PC-3 (cell line): Measurements from ENCODE around the gene SLC43A3.

Source experiments
- EZH2 ChIP-seq: fragments of 300-600 bp; sonication (generic); IDR thresholded peaks from one replicate; pipeline ENCODE4 v1.6.1; 2017; ENCODE audit warnings: antibody characterized with exemption, mild to moderate bottlenecking, low read length; ENCODE audit not compliant: unreplicated experiment
- TF ChIP-seq, protein P1 (sequence below): fragments of 300-600 bp; sonication (generic); conservative IDR thresholded peaks from 2 replicates; pipeline ENCODE4 v1.5.1; 2017; ENCODE audit warnings: antibody characterized with exemption, low read depth, mild to moderate bottlenecking, low read length

- TF ChIP-seq, protein P1, sequence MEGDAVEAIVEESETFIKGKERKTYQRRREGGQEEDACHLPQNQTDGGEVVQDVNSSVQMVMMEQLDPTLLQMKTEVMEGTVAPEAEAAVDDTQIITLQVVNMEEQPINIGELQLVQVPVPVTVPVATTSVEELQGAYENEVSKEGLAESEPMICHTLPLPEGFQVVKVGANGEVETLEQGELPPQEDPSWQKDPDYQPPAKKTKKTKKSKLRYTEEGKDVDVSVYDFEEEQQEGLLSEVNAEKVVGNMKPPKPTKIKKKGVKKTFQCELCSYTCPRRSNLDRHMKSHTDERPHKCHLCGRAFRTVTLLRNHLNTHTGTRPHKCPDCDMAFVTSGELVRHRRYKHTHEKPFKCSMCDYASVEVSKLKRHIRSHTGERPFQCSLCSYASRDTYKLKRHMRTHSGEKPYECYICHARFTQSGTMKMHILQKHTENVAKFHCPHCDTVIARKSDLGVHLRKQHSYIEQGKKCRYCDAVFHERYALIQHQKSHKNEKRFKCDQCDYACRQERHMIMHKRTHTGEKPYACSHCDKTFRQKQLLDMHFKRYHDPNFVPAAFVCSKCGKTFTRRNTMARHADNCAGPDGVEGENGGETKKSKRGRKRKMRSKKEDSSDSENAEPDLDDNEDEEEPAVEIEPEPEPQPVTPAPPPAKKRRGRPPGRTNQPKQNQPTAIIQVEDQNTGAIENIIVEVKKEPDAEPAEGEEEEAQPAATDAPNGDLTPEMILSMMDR = no peak
- TF ChIP-seq EZH2 = no peak
Measured at GRCh38 chr11:57461841-57462489, 35.0 kb upstream of the SLC43A3 start.
